SK-N-SH (cell line): ENCODE data around the gene TNFRSF14. TPM values are rescaled to one million over a fixed set of nuclear protein-coding genes. Genes with fewer than 3 reads are reported as not detected.

Experiments
- CTCF ChIA-PET: fragments of 300-600, 350-600 bp; formaldehyde crosslinking; extraction: SDS; loops from one replicate; lab custom pipeline; 2021; lab: Yijun Ruan, JAX
- POLR2A ChIA-PET: fragments of 350-600 bp; sonication (Branson Sonifier 250); formaldehyde crosslinking; extraction: SDS; loops from one replicate; lab custom pipeline; 2020; ENCODE audit warnings: antibody characterized with exemption, inconsistent platforms; lab: Yijun Ruan, JAX
- DNase-seq: peaks from one replicate; pipeline ENCODE4 v3.0.0; 2012
- H2AFZ ChIP-seq: fragments of 200-600 bp; sonication (generic); 2 replicates; pipeline ENCODE4 v1.8.1; 2016; ENCODE audit warnings: antibody characterized with exemption, mild to moderate bottlenecking, low read depth
- H3F3A ChIP-seq: fragments of 200-600 bp; sonication (generic); replicated peaks from 2 replicates; pipeline ENCODE3; 2016; ENCODE audit warnings: antibody characterized with exemption, mild to moderate bottlenecking; ENCODE audit not compliant: insufficient read depth
- H3K27ac ChIP-seq, 2 experiments: fragments of 200-500 bp in 1 of 2; fragments of 200-600 bp in 1 of 2; sonication (Bioruptor generic) in 1 of 2; sonication (generic), shearing (Covaris generic) in 1 of 2; 2 replicates each; pipeline versions ENCODE4 v1.5.1 to v1.6.1; 2014 to 2016; ENCODE audit warnings: low read depth in 2 of 2, inconsistent platforms in 1 of 2, low read length in 1 of 2, mild to moderate bottlenecking in 1 of 2, mixed read lengths in 1 of 2
- H3K27me3 ChIP-seq: fragments of 200-600 bp; sonication (generic), shearing (Covaris generic); 2 replicates; pipeline ENCODE4 v1.6.1; 2016; ENCODE audit warnings: mixed run types; ENCODE audit not compliant: insufficient read depth
- H3K36me3 ChIP-seq, 2 experiments: fragments of 200-500 bp in 1 of 2; fragments of 200-600 bp in 1 of 2; sonication (Bioruptor generic) in 1 of 2; sonication (generic) in 1 of 2; replicated peaks in 1 of 2; 2 replicates each; pipeline versions ENCODE3 to v1.5.1; 2014 to 2016; ENCODE audit warnings: low read length in 1 of 2, mild to moderate bottlenecking in 1 of 2; ENCODE audit not compliant: insufficient read depth in 2 of 2, control insufficient read depth in 1 of 2
- H3K4me1 ChIP-seq, 2 experiments: fragments of 200-500 bp in 1 of 2; fragments of 200-600 bp in 1 of 2; sonication (Bioruptor generic) in 1 of 2; sonication (generic), shearing (Covaris generic) in 1 of 2; 2 replicates each; pipeline versions ENCODE4 v1.5.1 to v1.6.1; 2014 to 2016; ENCODE audit warnings: low read depth in 1 of 2, low read length in 1 of 2, mixed run types in 1 of 2; ENCODE audit not compliant: insufficient read depth in 2 of 2, control insufficient read depth in 1 of 2
- H3K4me2 ChIP-seq: fragments of 200-600 bp; sonication (generic), shearing (Covaris generic); 2 replicates; pipeline ENCODE4 v1.6.1; 2017; ENCODE audit warnings: mixed run types
- H3K4me3 ChIP-seq, 2 experiments: fragments of 200-500 bp in 1 of 2; fragments of 200-600 bp in 1 of 2; sonication (Bioruptor generic) in 1 of 2; sonication (generic), shearing (Covaris generic) in 1 of 2; 2 replicates each; pipeline versions ENCODE4 v1.5.1 to v1.8.1; 2014 to 2016; ENCODE audit warnings: low read depth in 2 of 2, inconsistent platforms in 1 of 2, low read length in 1 of 2, mild to moderate bottlenecking in 1 of 2, mixed read lengths in 1 of 2, moderate library complexity in 1 of 2
- H3K79me2 ChIP-seq: fragments of 200-600 bp; sonication (generic); 2 replicates; pipeline ENCODE4 v1.8.1; 2017; ENCODE audit warnings: mild to moderate bottlenecking; ENCODE audit not compliant: insufficient read depth
- H3K9ac ChIP-seq: fragments of 200-600 bp; sonication (generic); 2 replicates; pipeline ENCODE4 v1.6.1; 2017; ENCODE audit warnings: mixed run types
- H3K9me2 ChIP-seq: fragments of 200-600 bp; sonication (generic); 2 replicates; pipeline ENCODE4 v1.6.1; 2017; ENCODE audit warnings: mixed run types
- H3K9me3 ChIP-seq: fragments of 200-600 bp; sonication (generic); 2 replicates; pipeline ENCODE4 v1.6.1; 2017; ENCODE audit warnings: mixed run types, mild to moderate bottlenecking, moderate library complexity
- H4K20me1 ChIP-seq: fragments of 200-600 bp; sonication (generic); 2 replicates; pipeline ENCODE4 v1.6.1; 2017; ENCODE audit warnings: mild to moderate bottlenecking, mixed run types; ENCODE audit not compliant: insufficient read depth
- EZH2phosphoT487 ChIP-seq: fragments of 200-600 bp; sonication (generic); IDR thresholded peaks from 2 replicates; pipeline ENCODE4 v1.6.1; 2017; ENCODE audit warnings: low read depth, mixed run types, mild to moderate bottlenecking, antibody characterized with exemption, moderate library complexity, borderline replicate concordance
- FOXJ3 ChIP-seq: sonication (generic); formaldehyde crosslinking; IDR thresholded peaks from 2 replicates; pipeline ENCODE4 v1.5.1; 2020; ENCODE audit warnings: mild to moderate bottlenecking, missing genetic modification reagents
- FOXM1 ChIP-seq: IDR thresholded peaks from 2 replicates; pipeline ENCODE4 v1.4.0; 2012; ENCODE audit warnings: low read depth, mild to moderate bottlenecking
- GABPA ChIP-seq: IDR thresholded peaks from 2 replicates; pipeline ENCODE4 v1.4.0; 2012; ENCODE audit warnings: low read depth, mild to moderate bottlenecking
- JUND ChIP-seq: IDR thresholded peaks from 2 replicates; pipeline ENCODE4 v1.4.0; 2012
- NFIC ChIP-seq: IDR thresholded peaks from 2 replicates; pipeline ENCODE4 v1.4.0; 2012; ENCODE audit warnings: borderline replicate concordance
- POLR2AphosphoS5 ChIP-seq: IDR thresholded peaks from 2 replicates; pipeline ENCODE4 v1.6.1; 2012; ENCODE audit warnings: low read depth, low read length
- RCOR1 ChIP-seq: fragments of 150-350 bp; IDR thresholded peaks from 2 replicates; pipeline ENCODE4 v1.6.1; 2017; ENCODE audit warnings: antibody characterized with exemption, low read length
- REST ChIP-seq: IDR thresholded peaks from 2 replicates; pipeline ENCODE4 v1.6.1; 2012; ENCODE audit warnings: mild to moderate bottlenecking, low read depth, low read length, moderate library complexity
- RFX5 ChIP-seq: IDR thresholded peaks from 2 replicates; pipeline ENCODE4 v1.6.1; 2012; ENCODE audit warnings: mild to moderate bottlenecking, improper control_type of control experiment, low read length
- SMC3 ChIP-seq: IDR thresholded peaks from 2 replicates; pipeline ENCODE4 v1.6.1; 2012; ENCODE audit warnings: low read depth, low read length, improper control_type of control experiment
- TAF1 ChIP-seq: IDR thresholded peaks from 2 replicates; pipeline ENCODE4 v1.6.1; 2012; ENCODE audit warnings: low read depth, mild to moderate bottlenecking, low read length, moderate library complexity, borderline replicate concordance
- TEAD4 ChIP-seq: IDR thresholded peaks from 2 replicates; pipeline ENCODE4 v1.4.0; 2012; ENCODE audit warnings: mild to moderate bottlenecking, borderline replicate concordance; ENCODE audit not compliant: insufficient read depth
- YY1 ChIP-seq: IDR thresholded peaks from 2 replicates; pipeline ENCODE4 v1.4.0; 2012; ENCODE audit warnings: low read depth, mild to moderate bottlenecking
- whole genome bisulfite sequencing: methylation state at CpG from one replicate; pipeline ENCODE4 v1.1.6; 2017; ENCODE audit warnings: low lambda C conversion rate; 5-methylcytosine and 5-hydroxymethylcytosine counted together
- polyA plus RNA-seq, 3 experiments: library from polyadenylated mRNA; depleted of rRNA; stranded (reverse); fragments of >200 nt; gene quantifications; 2 replicates each; pipeline ENCODE4 v1.2.3, GENCODE V29; 2012

The TNFRSF14 gene
- polyA plus RNA-seq, 1 of the 3 experiments (the other 2 are of a cell fraction) = 0.28 TPM

- H3K9me2 ChIP-seq = no peaks in the 10 kb centered on the region
- H3F3A ChIP-seq = no peaks in the 10 kb centered on the region
- CTCF ChIA-PET = interaction anchor here (1.2 to 7.7 kb wide), 5 partner anchors 15 to 114 kb away, joined by 3 to 35 read pairs (median 7); no protein-coding TSS in a partner anchor
- no peak overlapping the region for H3K9ac ChIP-seq
- no peaks in the 10 kb centered on the region for H3K36me3 ChIP-seq
- H3K27me3 ChIP-seq = peaks cover 6% of the 10 kb centered on the region; the same call in 1 of the 2 replicates
- no peak overlapping the region for H3K27ac ChIP-seq
- H2AFZ ChIP-seq = no peak overlapping the region
- peaks cover 0 to 41% of the 10 kb centered on the region in 2 experiments; a peak in 3 of 4 replicates for H3K4me1 ChIP-seq
- POLR2A ChIA-PET = no interaction called here
- H3K4me3 ChIP-seq = no peak overlapping the region
- H3K4me2 ChIP-seq = no peak overlapping the region
- TF ChIP-seq GABPA (no peak), TAF1 (no peak), FOXJ3 (CRISPR knock-in tag) (no peak), POLR2AphosphoS5 (no peak), JUND (no peak), EZH2phosphoT487 (no peak), YY1 (no peak)
- peaks cover 18% of the 10 kb centered on the region for H3K79me2 ChIP-seq
- 32% methylated on average over 12 of the region's 84 CpGs for WGBS
- peak; percentile 71 for DNase-seq
- no peaks in the 10 kb centered on the region for H3K9me3 ChIP-seq
- H4K20me1 ChIP-seq = peaks cover 18% of the 10 kb centered on the region
These were observed 27.0 kb upstream of the TNFRSF14 start for GRCh38 chr1:2528966-2529783.

GRCh38 chr1:2529784-2530512 lies 26.2 kb upstream of the TNFRSF14 start, which contains the start of gene HES5:
HES5 (minus strand) TSS chr1:2530263; CDS start chr1:2530164, 99 bp downstream.
- no peak within 1 kb of the TSS for H3K27ac ChIP-seq
- DNase-seq = peak; percentile 73
- H3K4me2 ChIP-seq = no peak within 1 kb of the TSS
- H3K27me3 ChIP-seq = peaks cover 6% of the 10 kb centered on the region; the same call in 1 of the 2 replicates
- H4K20me1 ChIP-seq = peaks cover 10% of the 10 kb centered on the region
- TF ChIP-seq NFIC = no peak
- no peak for TF ChIP-seq RCOR1
- TF ChIP-seq FOXM1 = no peak
- TF ChIP-seq RFX5 = no peak
- no peak for TF ChIP-seq SMC3
- TF ChIP-seq TEAD4 = no peak
- TF ChIP-seq REST = no peak
- TF ChIP-seq TAF1 = no peak
- no peak within 1 kb of the TSS for H3K9ac ChIP-seq
- H3K4me3 ChIP-seq = peak within 1 kb of the TSS in 1 of 2 experiments; percentile 12; a peak in 1 of 4 replicates
- H3K4me1 ChIP-seq = peaks cover 0 to 37% of the 10 kb centered on the region in 2 experiments; a peak in 3 of 4 replicates
- WGBS = 21% methylated on average over 15 of the region's 91 CpGs
- no peaks in the 10 kb centered on the region for H3K9me2 ChIP-seq
- no peaks in the 10 kb centered on the region for H3F3A ChIP-seq
- CTCF ChIA-PET = interaction anchor here (1.0 to 7.7 kb wide), 5 partner anchors 14 to 335 kb away, joined by 3 to 35 read pairs (median 7); partner anchors contain the start of gene FAAP20
- H2AFZ ChIP-seq = no peak within 1 kb of the TSS
- H3K36me3 ChIP-seq = no peaks in the 10 kb centered on the region
- POLR2A ChIA-PET = interaction anchor here (0.8 to 1.0 kb wide), 2 partner anchors 13 to 55 kb away, joined by 3 read pairs; no protein-coding TSS in a partner anchor
- H3K79me2 ChIP-seq = peaks cover 10% of the 10 kb centered on the region
- no peaks in the 10 kb centered on the region for H3K9me3 ChIP-seq
